Endometrial microvascular endothelial cells (primary cell): ENCODE results near the gene FOSL1. TPM values are rescaled to one million over a fixed set of nuclear protein-coding genes. Genes with fewer than 3 reads are reported as not detected.

Experiments used
- in situ Hi-C: cut with HindIII; loops from 2 replicates; pipeline ENCODE4 v1.10.0; 2017; ENCODE audit warnings: low sequenced_read_pairs, low pct_unique_long_range_greater_than_20kb; ENCODE audit errors: inconsistent ontology term
- total RNA-seq: library from RNA; depleted of rRNA; stranded (reverse); fragments of >200 nt; gene quantifications from one replicate; pipeline ENCODE4 v1.2.3, GENCODE V29; 2015; ENCODE audit errors: inconsistent ontology term

The FOSL1 gene
- total RNA-seq, 1 donor from 2014 or later = 81.7 TPM

- in situ Hi-C loops = no loop called here
Observed at GRCh38 chr11:65885231-65885630, 15.0 kb downstream of the FOSL1 start.

GRCh38 chr11:65884716-65885092, 15.5 kb downstream of the FOSL1 start:
- in situ Hi-C loops = no loop called here

GRCh38 chr11:65883786-65884715, 16.1 kb downstream of the FOSL1 start:
- in situ Hi-C loops = no loop called here

GRCh38 chr11:65883058-65883761, 17.0 kb downstream of the FOSL1 start:
- in situ Hi-C loops = no loop called here

GRCh38 chr11:65882120-65883057, 17.8 kb downstream of the FOSL1 start:
- in situ Hi-C loops = no loop called here

- in situ Hi-C loops = no loop called here
Observed at GRCh38 chr11:65880844-65881421, 19.3 kb downstream of the FOSL1 start.

GRCh38 chr11:65880027-65880426, 20.2 kb downstream of the FOSL1 start:
- in situ Hi-C loops = no loop called here

GRCh38 chr11:65879617-65880016, 20.6 kb downstream of the FOSL1 start, which contains the start of gene CTSW:
CTSW (plus strand) TSS chr11:65879837; CDS start chr11:65879855, 18 bp downstream.
- in situ Hi-C loops = no loop called here

- in situ Hi-C loops = no loop called here
Observed at GRCh38 chr11:65873318-65874156, 26.7 kb downstream of the FOSL1 start.

GRCh38 chr11:65872586-65873317, 27.4 kb downstream of the FOSL1 start, which contains the start of gene EFEMP2:
EFEMP2 (minus strand) TSS chr11:65872800; CDS start chr11:65872354, 446 bp downstream.
- in situ Hi-C loops = no loop called here

GRCh38 chr11:65871811-65872548, 28.2 kb downstream of the FOSL1 start:
- in situ Hi-C loops = no loop called here

GRCh38 chr11:65870706-65871681, 29.2 kb downstream of the FOSL1 start:
- in situ Hi-C loops = no loop called here

- in situ Hi-C loops = no loop called here
Observed at GRCh38 chr11:65870307-65870658, 29.9 kb downstream of the FOSL1 start.

GRCh38 chr11:65869643-65870306, 30.4 kb downstream of the FOSL1 start:
- in situ Hi-C loops = no loop called here

GRCh38 chr11:65868907-65869306, 31.3 kb downstream of the FOSL1 start:
- in situ Hi-C loops = no loop called here
